ENCODE results near the gene MGMT. TPM values are rescaled to one million over a fixed set of nuclear protein-coding genes. Genes with fewer than 3 reads are reported as not detected.

Gene MGMT
- total and polyA plus RNA-seq, 2 donors (not counting 3 experiments of a cell fraction or from before 2014, with no cell fraction given), result 15.0 to 15.2 TPM

- Histone ChIP-seq H3K79me2 (ENCODE audit: control insufficient read depth, insufficient read depth, low read length) (no peaks in the 10 kb centered on the region), H3K27me3 (ENCODE audit: control insufficient read depth in 2 of 2, insufficient read depth in 2 of 2, low read length in 2 of 2) (no peaks in the 10 kb centered on the region), H3K9me1 (replicated peaks; ENCODE audit: control insufficient read depth, extremely low read depth, insufficient read depth, low read length) (no peaks in the 10 kb centered on the region), H3K9me3 (replicated peaks; ENCODE audit: control insufficient read depth, insufficient read depth, low read length) (no peaks in the 10 kb centered on the region), H3K4me2 (ENCODE audit: insufficient read depth, low read length) (no peak overlapping the region), H4K20me1 (replicated peaks; ENCODE audit: control insufficient read depth, extremely low read depth, insufficient read depth, low read length) (no peaks in the 10 kb centered on the region), H2AFZ (ENCODE audit: low read depth, low read length) (no peak overlapping the region), H3K4me1 (ENCODE audit: control insufficient read depth, extremely low read depth, insufficient read depth, low read length) (no peaks in the 10 kb centered on the region), H3K36me3 (ENCODE audit: control insufficient read depth in 2 of 2, extremely low read depth in 1 of 2, insufficient read depth in 2 of 2, low read length in 2 of 2) (no peaks in the 10 kb centered on the region), H3K9ac (replicated peaks; ENCODE audit: extremely low read depth, insufficient read depth, low read length) (no peak overlapping the region), H3K27ac (ENCODE audit: insufficient read depth, low read depth, low read length) (no peak overlapping the region), H3K4me3 (replicated peaks in 1 of 3; ENCODE audit: insufficient read depth in 1 of 3, low read depth in 1 of 3, low read length in 3 of 3) (no peak overlapping the region)
- TF ChIP-seq FOS (IDR thresholded peaks at IDR 0.05; ENCODE audit: borderline replicate concordance, insufficient read depth, low read length), result no peak
- no peak for TF ChIP-seq POLR2AphosphoS5 (IDR thresholded peaks at IDR 0.05; ENCODE audit: insufficient read depth, low read depth, low read length)
- no peak for TF ChIP-seq POLR2A (IDR thresholded peaks at IDR 0.05; ENCODE audit: low read depth, low read length)
- no peak for TF ChIP-seq MAX (IDR thresholded peaks at IDR 0.05; ENCODE audit: insufficient read depth, insufficient read length)
- TF ChIP-seq CTCF (IDR thresholded peaks at IDR 0.05; ENCODE audit: extremely low read depth in 1 of 2, insufficient read depth in 1 of 2, low read depth in 1 of 2, low read length in 2 of 2), result no peak
- TF ChIP-seq EZH2 (IDR thresholded peaks at IDR 0.05; ENCODE audit: borderline replicate concordance, low read depth, low read length, severe bottlenecking), result no peak
- TF ChIP-seq MYC (IDR thresholded peaks at IDR 0.05; ENCODE audit: low read depth, low read length), result no peak
- no peak for TF ChIP-seq GATA2 (IDR thresholded peaks at IDR 0.05; ENCODE audit: insufficient read depth, insufficient read length, low read depth, low read length)
- TF ChIP-seq JUN (IDR thresholded peaks at IDR 0.05; ENCODE audit: borderline replicate concordance, insufficient read depth, insufficient read length, low read depth), result no peak
- CTCF ChIA-PET, result no interaction called here
- intact Hi-C loops (cut with micrococcal nuclease), result loop anchor here (10.0 kb wide), 1 partner anchor 619 kb away; no protein-coding TSS in a partner anchor
- no peak for DNase-seq (ENCODE audit: low read depth, low spot score)
- BruUV-seq (replicated peaks), result no TSS peak
- FAIRE-seq, result no peak
- POLR2A ChIA-PET, result no interaction called here
- dilution Hi-C loops (cut with MboI; ENCODE audit: extremely low pct_ligation_motif_present, low sequenced_read_pairs), result no loop called here
Observed at GRCh38 chr10:129653861-129654260, 186.8 kb downstream of the MGMT start.
